ENCODE results near the gene TBX19. TPM values are rescaled to one million over a fixed set of nuclear protein-coding genes. Genes with fewer than 3 reads are reported as not detected.

The TBX19 gene
- total and polyA plus RNA-seq, 4 donors = 1.0 to 3.6 (median 1.7) TPM

DNA sequence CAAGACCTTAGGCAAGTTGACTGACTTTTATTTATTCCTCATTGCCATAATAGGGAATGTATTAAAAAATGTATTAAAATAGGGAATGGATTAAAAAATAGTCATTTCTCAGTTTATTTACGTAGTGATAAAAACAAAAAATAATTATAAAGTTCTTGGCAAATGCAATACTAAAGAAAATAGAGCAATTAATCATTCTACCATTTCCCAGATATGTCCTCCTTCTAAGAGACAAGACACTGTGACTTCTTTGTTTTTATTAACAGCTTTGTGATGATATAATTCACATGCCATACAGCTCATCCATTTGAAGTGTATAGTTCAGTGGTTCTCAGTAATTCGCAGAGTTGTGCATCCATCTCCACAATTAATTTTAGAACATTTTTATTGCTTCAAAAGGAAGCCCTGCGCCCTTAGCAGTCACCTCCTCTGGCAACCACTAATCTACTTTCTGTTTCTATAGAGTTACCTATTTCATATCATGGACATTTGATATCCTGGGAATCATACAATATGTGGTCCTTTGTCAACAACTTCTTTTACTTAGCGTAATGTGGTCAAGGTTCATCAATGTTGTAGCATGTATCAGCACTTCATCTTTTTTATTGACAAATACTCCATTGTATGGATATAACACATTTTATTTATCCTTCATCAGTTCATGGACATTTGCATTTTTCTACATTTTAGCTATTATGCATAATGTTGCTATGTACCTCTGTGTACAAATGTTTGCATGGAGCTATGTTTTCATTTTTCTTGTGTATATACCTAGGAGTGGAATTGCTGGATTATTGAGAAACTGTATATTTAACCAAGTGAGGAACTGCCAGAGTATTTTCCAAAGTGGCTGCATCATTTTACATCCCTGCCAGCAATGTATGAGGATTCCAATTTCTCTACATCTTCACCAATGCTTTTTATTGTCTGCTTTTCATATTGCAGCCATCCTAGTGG, 5.6 kb downstream of the TBX19 start:
- ATAC-seq (ENCODE audit: insufficient read depth, low FRiP score) = no peak
- Histone ChIP-seq H3K4me1 (ENCODE audit: control insufficient read depth in 5 of 5, insufficient read depth in 5 of 5, low read length in 5 of 5) (peaks cover 0 to 14% (median 0%) of the 10 kb centered on the region in 5 donors), H3K9ac (ENCODE audit: insufficient read depth in 1 of 2, low read length in 2 of 2) (no peak overlapping the region), H3K27ac (ENCODE audit: low read depth in 1 of 2, low read length in 1 of 2) (no peak overlapping the region), H3K9me3 (ENCODE audit: control insufficient read depth in 4 of 4, insufficient read depth in 3 of 4, low read length in 3 of 4) (no peaks in the 10 kb centered on the region), H3K36me3 (ENCODE audit: control insufficient read depth in 4 of 4, insufficient read depth in 4 of 4, low read length in 4 of 4) (no peaks in the 10 kb centered on the region), H3K4me3 (no peak overlapping the region), H3K27me3 (ENCODE audit: control insufficient read depth in 3 of 3, insufficient read depth in 3 of 3, low read length in 2 of 3) (no peaks in the 10 kb centered on the region)
- DNase-seq = no peak
- 86 to 99% methylated on average over 4 of the region's 4 CpGs for WGBS, 2 donors
- TF ChIP-seq, protein P1, sequence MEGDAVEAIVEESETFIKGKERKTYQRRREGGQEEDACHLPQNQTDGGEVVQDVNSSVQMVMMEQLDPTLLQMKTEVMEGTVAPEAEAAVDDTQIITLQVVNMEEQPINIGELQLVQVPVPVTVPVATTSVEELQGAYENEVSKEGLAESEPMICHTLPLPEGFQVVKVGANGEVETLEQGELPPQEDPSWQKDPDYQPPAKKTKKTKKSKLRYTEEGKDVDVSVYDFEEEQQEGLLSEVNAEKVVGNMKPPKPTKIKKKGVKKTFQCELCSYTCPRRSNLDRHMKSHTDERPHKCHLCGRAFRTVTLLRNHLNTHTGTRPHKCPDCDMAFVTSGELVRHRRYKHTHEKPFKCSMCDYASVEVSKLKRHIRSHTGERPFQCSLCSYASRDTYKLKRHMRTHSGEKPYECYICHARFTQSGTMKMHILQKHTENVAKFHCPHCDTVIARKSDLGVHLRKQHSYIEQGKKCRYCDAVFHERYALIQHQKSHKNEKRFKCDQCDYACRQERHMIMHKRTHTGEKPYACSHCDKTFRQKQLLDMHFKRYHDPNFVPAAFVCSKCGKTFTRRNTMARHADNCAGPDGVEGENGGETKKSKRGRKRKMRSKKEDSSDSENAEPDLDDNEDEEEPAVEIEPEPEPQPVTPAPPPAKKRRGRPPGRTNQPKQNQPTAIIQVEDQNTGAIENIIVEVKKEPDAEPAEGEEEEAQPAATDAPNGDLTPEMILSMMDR (IDR thresholded peaks at IDR 0.05; ENCODE audit: control extremely low read depth, extremely low read depth) = no peak

DNA sequence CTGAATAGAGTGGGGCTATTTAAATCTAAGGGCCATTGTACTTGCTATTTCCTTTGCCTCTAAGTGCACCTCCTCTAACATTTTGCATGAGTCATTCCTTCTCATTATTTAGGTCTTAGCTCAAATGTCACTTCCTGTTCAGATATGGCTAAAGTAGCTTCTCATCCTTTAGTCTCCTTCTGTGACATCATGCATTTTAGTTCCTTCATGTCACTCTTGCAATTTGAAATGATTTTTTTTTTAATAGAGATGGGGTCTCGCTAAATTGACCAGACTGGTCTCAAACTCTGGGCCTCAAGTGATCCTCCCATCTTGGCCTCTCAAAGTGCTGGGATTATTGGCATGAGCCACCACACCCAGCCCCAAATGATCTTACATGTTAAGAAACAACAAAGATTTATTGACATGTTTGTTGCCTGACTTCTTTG, 6.6 kb downstream of the TBX19 start:
- no peaks in the 10 kb centered on the region for H3K9me3 ChIP-seq (ENCODE audit: control insufficient read depth in 4 of 4, insufficient read depth in 3 of 4, low read length in 3 of 4)
- H3K4me3 ChIP-seq = no peak overlapping the region
- no peaks in the 10 kb centered on the region for H3K27me3 ChIP-seq (ENCODE audit: control insufficient read depth in 3 of 3, insufficient read depth in 3 of 3, low read length in 2 of 3)
- 98 to 100% methylated on average over 1 of the region's 1 CpG for WGBS, 2 donors
- no peak overlapping the region for H3K27ac ChIP-seq (ENCODE audit: low read depth in 1 of 2, low read length in 1 of 2)
- H3K9ac ChIP-seq (ENCODE audit: insufficient read depth in 1 of 2, low read length in 2 of 2) = no peak overlapping the region
- peaks cover 0 to 8% (median 0%) of the 10 kb centered on the region in 5 donors for H3K4me1 ChIP-seq (ENCODE audit: control insufficient read depth in 5 of 5, insufficient read depth in 5 of 5, low read length in 5 of 5)
- ATAC-seq (ENCODE audit: insufficient read depth, low FRiP score) (no peak), DNase-seq (no peak)
- H3K36me3 ChIP-seq (ENCODE audit: control insufficient read depth in 4 of 4, insufficient read depth in 4 of 4, low read length in 4 of 4) = no peaks in the 10 kb centered on the region
- TF ChIP-seq, protein P1 (IDR thresholded peaks at IDR 0.05; ENCODE audit: control extremely low read depth, extremely low read depth) = no peak

DNA sequence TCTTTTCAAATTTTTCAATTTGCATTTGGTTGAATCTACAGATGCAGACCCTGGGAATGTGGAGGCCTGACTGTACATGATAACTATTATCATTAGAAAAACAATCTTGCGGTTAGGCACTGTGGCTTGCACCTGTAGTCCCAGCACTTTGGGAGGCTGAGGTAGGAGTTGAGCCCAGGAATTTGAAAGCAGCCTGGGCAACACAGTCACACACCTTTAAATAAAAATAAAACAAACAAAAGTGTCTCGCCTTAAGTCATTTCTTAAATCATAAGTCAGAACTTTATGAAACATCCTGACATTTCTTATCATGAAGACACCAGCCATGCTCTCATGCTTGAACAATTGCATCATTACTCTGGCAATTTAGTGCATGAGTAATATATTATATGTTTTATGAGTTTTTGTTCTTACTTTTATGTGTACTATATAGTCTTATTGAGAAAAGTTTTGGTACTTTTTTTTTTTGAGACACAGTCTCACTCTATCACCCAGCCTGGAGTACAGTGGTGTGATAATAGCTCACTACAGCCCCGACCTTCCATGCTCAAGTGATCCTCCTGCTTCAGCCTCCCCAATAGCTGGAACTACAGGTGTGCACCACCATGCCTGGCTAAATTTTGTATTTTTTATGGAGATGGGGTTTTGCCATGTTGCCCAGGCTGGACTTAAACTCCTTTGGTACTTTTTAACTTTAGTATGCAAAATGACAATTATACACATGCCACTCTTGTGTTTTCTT, 7.8 kb downstream of the TBX19 start:
- no peaks in the 10 kb centered on the region for H3K27me3 ChIP-seq (ENCODE audit: control insufficient read depth in 3 of 3, insufficient read depth in 3 of 3, low read length in 2 of 3)
- H3K4me1 ChIP-seq (ENCODE audit: control insufficient read depth in 5 of 5, insufficient read depth in 5 of 5, low read length in 5 of 5) = peaks cover 0 to 11% (median 0%) of the 10 kb centered on the region in 5 donors
- H3K9me3 ChIP-seq (ENCODE audit: control insufficient read depth in 4 of 4, insufficient read depth in 3 of 4, low read length in 3 of 4) = no peaks in the 10 kb centered on the region
- no peak overlapping the region for H3K4me3 ChIP-seq
- no peak overlapping the region for H3K9ac ChIP-seq (ENCODE audit: insufficient read depth in 1 of 2, low read length in 2 of 2)
- DNase-seq (no peak), ATAC-seq (ENCODE audit: insufficient read depth, low FRiP score) (no peak)
- H3K27ac ChIP-seq (ENCODE audit: low read depth in 1 of 2, low read length in 1 of 2) = no peak overlapping the region
- 94% methylated on average over 3 of the region's 3 CpGs for WGBS, 2 donors
- H3K36me3 ChIP-seq (ENCODE audit: control insufficient read depth in 4 of 4, insufficient read depth in 4 of 4, low read length in 4 of 4) = no peaks in the 10 kb centered on the region
- TF ChIP-seq, protein P1 (IDR thresholded peaks at IDR 0.05; ENCODE audit: control extremely low read depth, extremely low read depth) = no peak

All from lung (tissue), 12 donors.